Vagina (tissue), 2 donors: ENCODE measurements around the gene KRT86.

ENCODE experiments used
- CTCF ChIP-seq, 3 experiments: fragments of 450-650 bp in 2 of 3; fragments of 200-600 bp in 1 of 3; sonication (generic) in 1 of 3; IDR thresholded peaks; one replicate each; pipeline ENCODE4 v1.5.1; 2017 to 2019; ENCODE audit warnings: antibody characterized with exemption in 3 of 3, mild to moderate bottlenecking in 2 of 3, moderate library complexity in 2 of 3
- POLR2A ChIP-seq, 2 donors: fragments of 450-650 bp; IDR thresholded peaks; one replicate each; pipeline ENCODE4 v1.6.1; 2017; ENCODE audit warnings: antibody characterized with exemption in 2 of 2, mild to moderate bottlenecking in 2 of 2, moderate library complexity in 2 of 2
- POLR2AphosphoS5 ChIP-seq, 2 donors: sonication (generic); formaldehyde crosslinking; IDR thresholded peaks; one replicate each; pipeline ENCODE4 v1.9.0; 2017; ENCODE audit warnings: antibody characterized with exemption in 2 of 2, mild to moderate bottlenecking in 2 of 2, low read depth in 1 of 2; ENCODE audit not compliant: insufficient read depth in 1 of 2

GRCh38 chr12:52253391-52254179, 20.9 kb upstream of the KRT86 start:
- TF ChIP-seq CTCF (IDR thresholded peaks at IDR 0.05) (no peak), POLR2A (IDR thresholded peaks at IDR 0.05) (no peak), POLR2AphosphoS5 (IDR thresholded peaks at IDR 0.05; ENCODE audit: insufficient read depth in 1 of 2, low read depth in 1 of 2) (no peak)
